GM06990 (cell line): ENCODE results near the gene SMARCD2.

Experiments
- DNase-seq: peaks from one replicate; pipeline ENCODE4 v3.0.0-alpha.2; 2011; ENCODE audit not compliant: insufficient read length; ENCODE audit errors: extremely low read depth
- H3K27me3 ChIP-seq: replicated peaks from 2 replicates; pipeline ENCODE4 v1.6.0; 2011; ENCODE audit warnings: low read length; ENCODE audit not compliant: control insufficient read depth, insufficient read depth
- H3K36me3 ChIP-seq: 2 replicates; pipeline ENCODE4 v1.5.1; 2011; ENCODE audit warnings: low read length; ENCODE audit not compliant: control insufficient read depth, insufficient read depth
- H3K4me3 ChIP-seq: replicated peaks from 2 replicates; pipeline ENCODE4 v1.5.1; 2011; ENCODE audit warnings: low read depth, mild to moderate bottlenecking, control low read depth, low read length
- CTCF ChIP-seq: IDR thresholded peaks from 2 replicates; pipeline ENCODE4 v1.5.1; 2011; ENCODE audit warnings: low read length, control low read depth, mild to moderate bottlenecking, inconsistent platforms; ENCODE audit not compliant: insufficient read depth, poor library complexity, severe bottlenecking

The SMARCD2 gene

GRCh38 chr17:63827801-63828221 lies 14.7 kb downstream of the SMARCD2 start:
- Histone ChIP-seq H3K36me3 (peaks cover 52% of the 10 kb centered on the region), H3K27me3 (no peaks in the 10 kb centered on the region), H3K4me3 (peak overlapping the region; percentile 84)
- no peak for DNase-seq
- no peak for TF ChIP-seq CTCF

GRCh38 chr17:63827002-63827800 lies 15.3 kb downstream of the SMARCD2 start, which contains the start of the genes FTSJ3 and PSMC5:
Gene FTSJ3 (minus strand): TSS chr17:63827663. CDS start chr17:63826902, 761 bp downstream.
Gene PSMC5 (plus strand): TSS chr17:63827431. CDS start chr17:63827491, 60 bp downstream.
- no peaks in the 10 kb centered on the region for H3K27me3 ChIP-seq
- TF ChIP-seq CTCF, result peak; percentile 78
- peaks cover 51% of the 10 kb centered on the region for H3K36me3 ChIP-seq
- DNase-seq, result peak; percentile 95
- peak within 1 kb of the TSS; percentile 84 for H3K4me3 ChIP-seq

- no peak for TF ChIP-seq CTCF
- Histone ChIP-seq H3K27me3 (no peaks in the 10 kb centered on the region), H3K4me3 (peak overlapping the region; percentile 84), H3K36me3 (peaks cover 48% of the 10 kb centered on the region)
- DNase-seq, result peak; percentile 79
These were observed 15.9 kb downstream of the SMARCD2 start for GRCh38 chr17:63826468-63827001.

- Histone ChIP-seq H3K36me3 (peaks cover 39% of the 10 kb centered on the region), H3K4me3 (no peak overlapping the region), H3K27me3 (no peaks in the 10 kb centered on the region)
- DNase-seq, result no peak
- TF ChIP-seq CTCF, result no peak
These were observed 18.1 kb downstream of the SMARCD2 start for GRCh38 chr17:63824362-63824761.

GRCh38 chr17:63823659-63824331 lies 18.7 kb downstream of the SMARCD2 start:
- H3K4me3 ChIP-seq, result no peak overlapping the region
- DNase-seq, result no peak
- no peak for TF ChIP-seq CTCF
- H3K36me3 ChIP-seq, result peaks cover 37% of the 10 kb centered on the region
- H3K27me3 ChIP-seq, result no peaks in the 10 kb centered on the region
